Testis (tissue), 3 donors: ENCODE data around the gene EML4. TPM values are rescaled to one million over a fixed set of nuclear protein-coding genes. Genes with fewer than 3 reads are reported as not detected.

Source experiments
- DNase-seq: peaks from one replicate; pipeline ENCODE4 v3.0.0-alpha.2; 2019
- H3K27ac ChIP-seq, 2 donors: fragments of 200-600 bp; sonication (generic); one replicate each; pipeline ENCODE4 v1.5.1; 2019
- H3K27me3 ChIP-seq: fragments of 200-600 bp; sonication (generic); one replicate; pipeline ENCODE4 v1.5.1; 2019
- H3K36me3 ChIP-seq: fragments of 200-600 bp; sonication (generic); one replicate; pipeline ENCODE4 v1.5.1; 2017; ENCODE audit warnings: low read depth; ENCODE audit errors: missing control alignments
- H3K4me1 ChIP-seq: fragments of 200-600 bp; sonication (generic); one replicate; pipeline ENCODE4 v1.5.1; 2019
- H3K4me3 ChIP-seq, 2 donors: fragments of 200-600 bp; sonication (generic); one replicate each; pipeline ENCODE4 v1.5.1; 2017 to 2019
- H3K9me3 ChIP-seq: fragments of 200-600 bp; sonication (generic); one replicate; pipeline ENCODE4 v1.5.1; 2017
- CTCF ChIP-seq, 3 experiments: fragments of 450-650 bp in 2 of 3; fragments of 200-600 bp in 1 of 3; sonication (generic) in 1 of 3; IDR thresholded peaks; one replicate each; pipeline ENCODE4 v1.5.1; 2016 to 2019; ENCODE audit warnings: antibody characterized with exemption in 3 of 3, mild to moderate bottlenecking in 2 of 3, moderate library complexity in 1 of 3
- POLR2A ChIP-seq: fragments of 450-650 bp; IDR thresholded peaks from one replicate; pipeline ENCODE4 v1.6.1; 2017; ENCODE audit warnings: antibody characterized with exemption, mild to moderate bottlenecking, moderate library complexity
- WGBS, 2 donors: methylation state at CpG; one replicate each; pipeline ENCODE4 v1.1.5; 2018; 5-methylcytosine and 5-hydroxymethylcytosine counted together
- intact Hi-C: fragments of 100-400 bp; cut with DNase I; formaldehyde crosslinking; loops from one replicate; pipeline ENCODE4 v1.15.1; 2023; ENCODE audit warnings: low total_unique reads
- polyA plus RNA-seq: library from polyadenylated mRNA; stranded (reverse); fragments of 350-450 nt; fragmentation: Illumina TruSeq; extraction: RNeasy Lipid Tissue Mini Kit (QIAGEN cat#74804); gene quantifications from one replicate; pipeline ENCODE4 v1.2.3, GENCODE V29; 2014; ENCODE audit warnings: low read depth, low replicate concordance; ENCODE audit not compliant: insufficient read depth
- total RNA-seq, 2 donors: library from RNA; depleted of rRNA; stranded (reverse); fragments of >200 nt; gene quantifications; one replicate each; pipeline ENCODE4 v1.2.3, GENCODE V29; 2016

Gene EML4
- total and polyA plus RNA-seq, 3 donors from 2014 or later, result 49.0 to 71.0 (median 67.1) TPM

GRCh38 chr2:42193722-42194187 is 24.6 kb downstream of the EML4 start:
- DNase-seq, result no peak
- peaks cover 7% of the 10 kb centered on the region for H3K4me1 ChIP-seq
- intact Hi-C loops, result loop anchor here (10.0 kb wide), 1 partner anchor 99 kb away; no protein-coding TSS in a partner anchor
- no peaks in the 10 kb centered on the region for H3K9me3 ChIP-seq
- H3K4me3 ChIP-seq, result no peak overlapping the region
- TF ChIP-seq CTCF (IDR thresholded peaks at IDR 0.05) (no peak), POLR2A (no peak)
- H3K36me3 ChIP-seq, result no peaks in the 10 kb centered on the region
- H3K27ac ChIP-seq, result no peak overlapping the region
- H3K27me3 ChIP-seq, result no peaks in the 10 kb centered on the region

- DNase-seq, result no peak
- H3K27ac ChIP-seq, result no peak overlapping the region
- intact Hi-C loops, result loop anchor here (10.0 kb wide), 1 partner anchor 100 kb away; no protein-coding TSS in a partner anchor
- TF ChIP-seq POLR2A, result no peak
- TF ChIP-seq CTCF (IDR thresholded peaks at IDR 0.05), result no peak
- no peaks in the 10 kb centered on the region for H3K36me3 ChIP-seq
- H3K4me1 ChIP-seq, result peaks cover 7% of the 10 kb centered on the region
- H3K9me3 ChIP-seq, result no peaks in the 10 kb centered on the region
- no peaks in the 10 kb centered on the region for H3K27me3 ChIP-seq
- 95% methylated on average over 4 of the region's 4 CpGs for WGBS, 2 donors
- no peak overlapping the region for H3K4me3 ChIP-seq
Observed at GRCh38 chr2:42194428-42194827, 25.3 kb downstream of the EML4 start.

- Histone ChIP-seq H3K4me3 (no peak overlapping the region), H3K4me1 (peaks cover 10% of the 10 kb centered on the region), H3K36me3 (no peaks in the 10 kb centered on the region), H3K27me3 (no peaks in the 10 kb centered on the region), H3K9me3 (no peaks in the 10 kb centered on the region), H3K27ac (no peak overlapping the region)
- TF ChIP-seq POLR2A (no peak), CTCF (IDR thresholded peaks at IDR 0.05) (no peak)
- no peak for DNase-seq
- intact Hi-C loops, result loop anchor here (10.0 kb wide), 1 partner anchor 101 kb away; no protein-coding TSS in a partner anchor
Observed at GRCh38 chr2:42195559-42195958, 26.4 kb downstream of the EML4 start.

- intact Hi-C loops, result loop anchor here (10.0 kb wide), 1 partner anchor 101 kb away; no protein-coding TSS in a partner anchor
- Histone ChIP-seq H3K4me1 (peaks cover 13% of the 10 kb centered on the region), H3K36me3 (no peaks in the 10 kb centered on the region), H3K27me3 (no peaks in the 10 kb centered on the region), H3K4me3 (no peak overlapping the region), H3K9me3 (no peaks in the 10 kb centered on the region), H3K27ac (no peak overlapping the region)
- no peak for DNase-seq
- TF ChIP-seq CTCF (IDR thresholded peaks at IDR 0.05) (no peak), POLR2A (no peak)
- WGBS, 2 donors, result 92 to 97% methylated on average over 2 of the region's 2 CpGs
Observed at GRCh38 chr2:42196070-42196402, 26.9 kb downstream of the EML4 start.
